GM19463 (cell line): ENCODE measurements around the gene CAV1.
"Not testable (repeated sequence)": the region's sequence is repeated elsewhere in the genome, so short reads cannot be mapped to it uniquely, and the experiment has no call there.

Experiments used
- ATAC-seq: cut with Tn5 transposase; IDR thresholded peaks from one replicate; pipeline ENCODE4 v1.9.1; 2021; ENCODE audit warnings: mild to moderate bottlenecking, moderate library complexity; ENCODE audit not compliant: unreplicated experiment

Gene CAV1

GRCh38 chr7:116576350-116577319 lies 51.8 kb downstream of the CAV1 start:
- peak; percentile 31 for ATAC-seq

- peak; percentile 79 for ATAC-seq
Observed at GRCh38 chr7:116577320-116577871, 52.6 kb downstream of the CAV1 start.

GRCh38 chr7:116578526-116578925 lies 53.7 kb downstream of the CAV1 start:
- ATAC-seq, result no peak

GRCh38 chr7:116579322-116579721 lies 54.5 kb downstream of the CAV1 start:
- no peak for ATAC-seq

GRCh38 chr7:116579835-116580234 lies 55.0 kb downstream of the CAV1 start:
- no peak for ATAC-seq

GRCh38 chr7:116582164-116582732 lies 57.4 kb downstream of the CAV1 start:
- ATAC-seq, result no peak

- ATAC-seq, result peak; percentile 34
Observed at GRCh38 chr7:116582806-116583444, 58.1 kb downstream of the CAV1 start.

GRCh38 chr7:116583653-116584052 lies 58.8 kb downstream of the CAV1 start:
- peak; percentile 91 for ATAC-seq

- ATAC-seq, result no peak
Observed at GRCh38 chr7:116584721-116585120, 59.9 kb downstream of the CAV1 start.

- no peak for ATAC-seq
Observed at GRCh38 chr7:116585392-116585791, 60.6 kb downstream of the CAV1 start.

- no peak for ATAC-seq
Observed at GRCh38 chr7:116585967-116586366, 61.1 kb downstream of the CAV1 start.

GRCh38 chr7:116587200-116587599 lies 62.4 kb downstream of the CAV1 start:
- ATAC-seq, result not testable (repeated sequence)

- ATAC-seq, result peak; percentile 53
Observed at GRCh38 chr7:116588225-116588624, 63.4 kb downstream of the CAV1 start.

GRCh38 chr7:116588641-116589594 lies 64.1 kb downstream of the CAV1 start:
- ATAC-seq, result no peak

- ATAC-seq, result no peak
Observed at GRCh38 chr7:116591202-116592040, 66.6 kb downstream of the CAV1 start.

- ATAC-seq, result no peak
Observed at GRCh38 chr7:116592041-116592355, 67.2 kb downstream of the CAV1 start.

GRCh38 chr7:116592445-116592844 lies 67.6 kb downstream of the CAV1 start:
- ATAC-seq, result no peak

- ATAC-seq, result no peak
Observed at GRCh38 chr7:116593359-116594075, 68.7 kb downstream of the CAV1 start.

GRCh38 chr7:116595063-116595462 lies 70.2 kb downstream of the CAV1 start:
- no peak for ATAC-seq
